ENCODE results near the gene FEM1C.
A peak's percentile ranks its signal among the peaks of the same experiment; 100 is the strongest.

Gene FEM1C

GRCh38 chr5:115557667-115558387 lies 13.3 kb upstream of the FEM1C start:
- no peak for DNase-seq
- no peak for TF ChIP-seq CTCF (IDR thresholded peaks at IDR 0.05; ENCODE audit: low read depth, low read length)
- Histone ChIP-seq H3K4me3 (ENCODE audit: low read depth, low read length) (no peak overlapping the region), H3K36me3 (no peaks in the 10 kb centered on the region), H3K9me3 (ENCODE audit: severe bottlenecking) (no peaks in the 10 kb centered on the region), H3K27ac (no peak overlapping the region), H3K27me3 (ENCODE audit: insufficient read depth, low read depth, severe bottlenecking) (no peaks in the 10 kb centered on the region)

- no peaks in the 10 kb centered on the region for H3K27me3 ChIP-seq (ENCODE audit: insufficient read depth, low read depth, severe bottlenecking)
- TF ChIP-seq CTCF (IDR thresholded peaks at IDR 0.05; ENCODE audit: low read depth, low read length), result no peak
- H3K9me3 ChIP-seq (ENCODE audit: severe bottlenecking), result no peaks in the 10 kb centered on the region
- no peak overlapping the region for H3K27ac ChIP-seq
- no peak overlapping the region for H3K4me3 ChIP-seq (ENCODE audit: low read depth, low read length)
- DNase-seq, result no peak
- H3K36me3 ChIP-seq, result no peaks in the 10 kb centered on the region
Measured at GRCh38 chr5:115556276-115556675, 11.7 kb upstream of the FEM1C start.

GRCh38 chr5:115555084-115555633 lies 10.6 kb upstream of the FEM1C start:
- no peaks in the 10 kb centered on the region for H3K36me3 ChIP-seq
- no peaks in the 10 kb centered on the region for H3K9me3 ChIP-seq (ENCODE audit: severe bottlenecking)
- H3K27me3 ChIP-seq (ENCODE audit: insufficient read depth, low read depth, severe bottlenecking), result no peaks in the 10 kb centered on the region
- no peak overlapping the region for H3K27ac ChIP-seq
- no peak for TF ChIP-seq CTCF (IDR thresholded peaks at IDR 0.05; ENCODE audit: low read depth, low read length)
- DNase-seq, result no peak
- H3K4me3 ChIP-seq (ENCODE audit: low read depth, low read length), result no peak overlapping the region

- H3K27ac ChIP-seq, result no peak overlapping the region
- no peaks in the 10 kb centered on the region for H3K36me3 ChIP-seq
- no peak overlapping the region for H3K4me3 ChIP-seq (ENCODE audit: low read depth, low read length)
- DNase-seq, result no peak
- no peaks in the 10 kb centered on the region for H3K9me3 ChIP-seq (ENCODE audit: severe bottlenecking)
- no peaks in the 10 kb centered on the region for H3K27me3 ChIP-seq (ENCODE audit: insufficient read depth, low read depth, severe bottlenecking)
- no peak for TF ChIP-seq CTCF (IDR thresholded peaks at IDR 0.05; ENCODE audit: low read depth, low read length)
Measured at GRCh38 chr5:115553082-115553481, 8.5 kb upstream of the FEM1C start.

GRCh38 chr5:115551415-115551814 lies 6.8 kb upstream of the FEM1C start:
- H3K9me3 ChIP-seq (ENCODE audit: severe bottlenecking), result no peaks in the 10 kb centered on the region
- TF ChIP-seq CTCF (IDR thresholded peaks at IDR 0.05; ENCODE audit: low read depth, low read length), result no peak
- H3K36me3 ChIP-seq, result no peaks in the 10 kb centered on the region
- no peaks in the 10 kb centered on the region for H3K27me3 ChIP-seq (ENCODE audit: insufficient read depth, low read depth, severe bottlenecking)
- no peak for DNase-seq
- no peak overlapping the region for H3K27ac ChIP-seq
- no peak overlapping the region for H3K4me3 ChIP-seq (ENCODE audit: low read depth, low read length)

- TF ChIP-seq CTCF (IDR thresholded peaks at IDR 0.05; ENCODE audit: low read depth, low read length), result peak; percentile 21; the same call in 1 of the 2 replicates
- no peak overlapping the region for H3K27ac ChIP-seq
- no peak overlapping the region for H3K4me3 ChIP-seq (ENCODE audit: low read depth, low read length)
- DNase-seq, result peak; percentile 16
- H3K27me3 ChIP-seq (ENCODE audit: insufficient read depth, low read depth, severe bottlenecking), result no peaks in the 10 kb centered on the region
- peaks cover 3% of the 10 kb centered on the region for H3K36me3 ChIP-seq
- H3K9me3 ChIP-seq (ENCODE audit: severe bottlenecking), result peaks cover 6% of the 10 kb centered on the region
Measured at GRCh38 chr5:115549154-115549553, 4.6 kb upstream of the FEM1C start.
